ENCODE data around the gene SGMS2. TPM values are rescaled to one million over a fixed set of nuclear protein-coding genes. Genes with fewer than 3 reads are reported as not detected.

The SGMS2 gene
- total RNA-seq, 1 donor from 2014 or later = 64.3 TPM

GRCh38 chr4:107838861-107839565, 14.3 kb downstream of the SGMS2 start:
- no peak for DNase-seq (ENCODE audit: low read depth)
- Histone ChIP-seq H3K4me3 (ENCODE audit: low read depth, low read length) (no peak overlapping the region), H3K27me3 (ENCODE audit: control insufficient read depth, insufficient read depth, low read length) (no peaks in the 10 kb centered on the region), H3K36me3 (ENCODE audit: control insufficient read depth, insufficient read depth, low read length) (no peaks in the 10 kb centered on the region)
- no peak for TF ChIP-seq CTCF (IDR thresholded peaks at IDR 0.05; ENCODE audit: insufficient read depth, low read length, poor library complexity, severe bottlenecking)

- no peak for TF ChIP-seq CTCF (IDR thresholded peaks at IDR 0.05; ENCODE audit: insufficient read depth, low read length, poor library complexity, severe bottlenecking)
- no peak overlapping the region for H3K4me3 ChIP-seq (ENCODE audit: low read depth, low read length)
- H3K36me3 ChIP-seq (ENCODE audit: control insufficient read depth, insufficient read depth, low read length) = no peaks in the 10 kb centered on the region
- H3K27me3 ChIP-seq (ENCODE audit: control insufficient read depth, insufficient read depth, low read length) = no peaks in the 10 kb centered on the region
- no peak for DNase-seq (ENCODE audit: low read depth)
These were observed 18.7 kb downstream of the SGMS2 start for GRCh38 chr4:107843391-107843790.

- DNase-seq (ENCODE audit: low read depth) = no peak
- Histone ChIP-seq H3K4me3 (ENCODE audit: low read depth, low read length) (no peak overlapping the region), H3K36me3 (ENCODE audit: control insufficient read depth, insufficient read depth, low read length) (no peaks in the 10 kb centered on the region), H3K27me3 (ENCODE audit: control insufficient read depth, insufficient read depth, low read length) (no peaks in the 10 kb centered on the region)
- no peak for TF ChIP-seq CTCF (IDR thresholded peaks at IDR 0.05; ENCODE audit: insufficient read depth, low read length, poor library complexity, severe bottlenecking)
These were observed 20.9 kb downstream of the SGMS2 start for GRCh38 chr4:107845681-107846080.

GRCh38 chr4:107850438-107850837, 25.7 kb downstream of the SGMS2 start:
- no peak for DNase-seq (ENCODE audit: low read depth)
- no peak for TF ChIP-seq CTCF (IDR thresholded peaks at IDR 0.05; ENCODE audit: insufficient read depth, low read length, poor library complexity, severe bottlenecking)
- no peaks in the 10 kb centered on the region for H3K36me3 ChIP-seq (ENCODE audit: control insufficient read depth, insufficient read depth, low read length)

GRCh38 chr4:107853444-107854355, 29.0 kb downstream of the SGMS2 start:
- Histone ChIP-seq H3K36me3 (ENCODE audit: control insufficient read depth, insufficient read depth, low read length) (no peaks in the 10 kb centered on the region), H3K4me3 (ENCODE audit: low read depth, low read length) (no peak overlapping the region), H3K27me3 (ENCODE audit: control insufficient read depth, insufficient read depth, low read length) (no peaks in the 10 kb centered on the region)
- TF ChIP-seq CTCF (IDR thresholded peaks at IDR 0.05; ENCODE audit: insufficient read depth, low read length, poor library complexity, severe bottlenecking) = no peak
- no peak for DNase-seq (ENCODE audit: low read depth)

More at GRCh38 chr4:107850438-107850837, 25.7 kb downstream of the SGMS2 start:
- Histone ChIP-seq H3K4me3 (ENCODE audit: low read depth, low read length) (no peak overlapping the region), H3K27me3 (ENCODE audit: control insufficient read depth, insufficient read depth, low read length) (no peaks in the 10 kb centered on the region)
